Limb (tissue), 2 donors: ENCODE data around the gene DRAXIN.

Experiments
- DNase-seq, 2 donors: peaks; one replicate each; pipeline ENCODE4 v3.0.0-alpha.2; 2016; ENCODE audit errors: extremely low spot score in 2 of 2

The DRAXIN gene

DNA sequence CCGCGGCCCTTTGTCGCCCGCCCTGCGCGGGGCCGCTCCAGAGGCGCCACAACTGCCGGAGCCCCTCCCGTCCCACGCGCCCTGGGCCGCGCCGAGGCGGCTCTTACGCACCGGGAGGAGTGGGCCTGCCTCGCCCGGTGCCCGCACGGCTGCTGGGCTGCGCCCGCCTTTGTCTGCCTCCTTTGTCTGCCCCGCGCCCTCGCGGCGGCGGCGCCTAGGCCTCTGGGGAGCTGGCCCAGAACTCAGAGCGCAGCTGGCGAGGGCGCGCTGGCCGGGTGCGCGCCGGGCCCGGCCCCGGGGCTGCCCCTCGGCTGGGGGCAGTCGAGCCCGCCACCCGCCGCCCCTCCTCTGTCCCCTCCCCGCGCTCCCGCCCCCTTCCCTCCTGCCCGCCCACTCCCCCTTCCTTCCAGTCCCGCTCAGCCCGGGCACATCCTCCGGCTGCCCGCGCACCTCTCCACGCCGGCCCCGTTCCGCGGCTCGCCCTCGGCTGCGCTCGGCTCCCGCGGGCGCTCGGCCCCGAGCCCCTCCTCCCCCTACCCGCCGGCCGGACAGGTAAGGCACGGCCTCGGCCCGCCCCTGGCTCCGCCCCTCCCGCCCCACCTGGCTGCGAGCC, at the start of gene DRAXIN:
DRAXIN (plus strand) TSS at position 409 of the 613 bp plus-strand sequence. CDS start 14,549 bp downstream, outside the sequence.
- peak in 1 of 2 donors; percentile 81 for DNase-seq

- DNase-seq, result no peak
Measured at GRCh38 chr1:11641776-11642305, 49.7 kb upstream of the DRAXIN start.

DNA sequence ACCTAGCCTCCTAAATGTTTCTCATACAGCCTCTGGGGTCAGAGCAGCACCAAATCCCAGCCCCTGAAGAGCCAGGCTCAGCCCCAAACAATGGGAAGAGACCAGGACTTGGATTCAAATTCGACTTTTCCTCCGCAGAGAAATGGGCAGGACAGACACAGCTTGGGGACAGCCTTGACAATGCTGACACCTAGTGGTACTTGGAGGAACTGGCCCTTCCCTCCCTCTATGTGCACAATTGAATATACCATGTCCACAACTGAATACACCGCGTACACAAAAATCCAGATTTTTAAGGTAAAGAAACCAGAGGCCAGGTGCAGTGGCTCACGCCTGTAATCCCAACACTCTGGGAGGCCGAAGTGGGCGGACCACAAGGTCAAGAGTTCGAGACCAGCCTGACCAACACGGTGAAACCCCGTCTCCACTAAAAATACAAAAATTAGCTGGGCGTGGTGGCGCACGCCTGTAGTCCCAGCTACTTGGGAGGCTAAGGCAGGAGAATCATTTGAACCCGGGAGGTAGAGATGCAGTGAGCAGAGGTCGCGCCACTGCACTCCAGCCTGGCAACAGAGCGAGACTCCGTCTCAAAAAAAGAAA, 49.0 kb upstream of the DRAXIN start:
- peak; percentile 69 to 81 for DNase-seq

DNA sequence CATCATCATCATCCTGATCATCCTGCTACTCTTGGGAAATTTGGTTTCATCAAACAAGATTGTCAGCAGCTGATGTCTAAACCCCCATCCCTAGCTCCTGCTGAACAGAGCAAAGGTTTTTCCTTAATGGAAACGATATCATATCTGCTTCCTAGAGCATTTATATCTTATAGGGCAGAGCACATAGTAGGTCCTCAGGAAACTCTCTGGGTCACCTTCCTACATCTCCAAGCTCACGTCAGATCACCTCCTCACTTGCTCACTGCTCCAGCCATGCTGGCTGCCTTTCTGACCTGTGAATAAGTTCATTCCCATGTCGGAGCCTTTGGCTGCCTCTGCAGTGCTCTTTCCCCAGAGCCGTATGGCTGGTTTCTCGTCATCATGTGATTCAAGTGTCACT, 47.7 kb upstream of the DRAXIN start:
- DNase-seq, result no peak

DNA sequence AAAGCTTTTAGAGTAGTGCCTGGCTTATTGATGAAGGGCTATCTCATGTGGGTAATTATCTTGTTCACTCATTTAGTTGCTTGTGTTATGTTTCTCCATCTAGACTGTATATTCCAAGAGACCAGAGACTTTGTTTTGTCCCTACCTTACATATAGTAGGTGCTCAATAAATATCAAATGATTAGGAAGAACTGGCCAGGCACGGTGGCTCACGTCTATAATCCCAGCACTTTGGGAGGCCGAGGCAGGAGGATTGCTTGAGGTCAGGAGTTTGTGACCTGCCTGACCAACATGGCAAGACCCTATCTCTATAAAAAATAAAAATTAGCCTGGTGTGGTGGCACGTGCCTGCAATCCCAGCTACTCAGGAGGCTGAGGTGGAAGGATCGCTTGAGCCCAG, 46.2 kb upstream of the DRAXIN start:
- no peak for DNase-seq

DNA sequence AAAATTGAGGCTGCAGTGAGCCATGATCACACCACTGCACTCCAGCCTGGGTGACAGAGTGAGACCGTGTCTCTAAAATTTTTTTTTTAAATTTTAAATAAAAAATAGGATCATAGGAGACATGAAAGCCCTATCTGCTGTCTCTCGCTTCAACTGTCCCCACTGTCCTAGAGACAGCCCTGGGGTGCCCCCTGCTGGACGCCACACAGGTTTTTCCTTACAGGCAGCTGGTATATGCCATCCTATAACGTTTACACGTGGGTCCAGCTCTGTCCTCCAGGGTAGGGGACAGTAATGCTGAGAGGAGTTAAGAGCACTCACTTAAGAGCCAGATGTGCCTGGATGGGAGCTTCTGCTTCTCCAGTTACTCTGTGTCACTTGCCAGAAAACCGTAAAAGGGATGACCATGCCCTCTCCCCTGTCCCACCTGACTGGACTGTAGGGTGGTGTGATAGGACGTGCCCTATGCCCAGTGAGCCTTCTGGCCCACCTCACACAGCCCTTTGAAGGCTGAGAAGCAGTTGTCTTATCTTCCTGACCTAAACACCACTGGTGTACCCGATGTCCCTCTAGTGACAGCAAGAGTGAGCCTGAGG, 45.7 kb upstream of the DRAXIN start:
- peak; percentile 63 to 88 for DNase-seq

GRCh38 chr1:11646317-11646716, 45.2 kb upstream of the DRAXIN start:
- DNase-seq, result no peak

GRCh38 chr1:11647333-11647732, 44.2 kb upstream of the DRAXIN start:
- DNase-seq, result no peak

DNA sequence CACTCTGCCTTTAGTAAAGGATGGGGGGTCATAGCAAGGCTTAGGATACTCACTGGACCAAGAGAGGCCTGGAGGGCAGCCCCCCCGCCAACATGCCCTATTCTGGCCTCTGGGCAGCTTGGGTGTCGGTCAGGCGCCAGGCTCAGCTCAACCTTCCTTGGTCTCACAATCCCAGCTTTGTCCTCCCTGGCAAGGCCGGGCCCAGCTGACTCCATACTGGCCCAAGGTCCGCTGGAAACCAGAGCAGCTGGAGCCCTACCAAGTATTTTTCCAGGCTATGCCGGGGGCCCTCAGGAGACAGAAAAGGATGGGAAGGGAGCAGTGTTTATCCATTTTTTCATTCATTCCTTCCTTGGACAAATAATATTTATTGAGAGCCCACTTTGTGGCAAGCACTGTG, 43.5 kb upstream of the DRAXIN start:
- no peak for DNase-seq

- no peak for DNase-seq
Measured at GRCh38 chr1:11648732-11649158, 42.8 kb upstream of the DRAXIN start.

- DNase-seq, result no peak
Measured at GRCh38 chr1:11649237-11649623, 42.3 kb upstream of the DRAXIN start.

DNA sequence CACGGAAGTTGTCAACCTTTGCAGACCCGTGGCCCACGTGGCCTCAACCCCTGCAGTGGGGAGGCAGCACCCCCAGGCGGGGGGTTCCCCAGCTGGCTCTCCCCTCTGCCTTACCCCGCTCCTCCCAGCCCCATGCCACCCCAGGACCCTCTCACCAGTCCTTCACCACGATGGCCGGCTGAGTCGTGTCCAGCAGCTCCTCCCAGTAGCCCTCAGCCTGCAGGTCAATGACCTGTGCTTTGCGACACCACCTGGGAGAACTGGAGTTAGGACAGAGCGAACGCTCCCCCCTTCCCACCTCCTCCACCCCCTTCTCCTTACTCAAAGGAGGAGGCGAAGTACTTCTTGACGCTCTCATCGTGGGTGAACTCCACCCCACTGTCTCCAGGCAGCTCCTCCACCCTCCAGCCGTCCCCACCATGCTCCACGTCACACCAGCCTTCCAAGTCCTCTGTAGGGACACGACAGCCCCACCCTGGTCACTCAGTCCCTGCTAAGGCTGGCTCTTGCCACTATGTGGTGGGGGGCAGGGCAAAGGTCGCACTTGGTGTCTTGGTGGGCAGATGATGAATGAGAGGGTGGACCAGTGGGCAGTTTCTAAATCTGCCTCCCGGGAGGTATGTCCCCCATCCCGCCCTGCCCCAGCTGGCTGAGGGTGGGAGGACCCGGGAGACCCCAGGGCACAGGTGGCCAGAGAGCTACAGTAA, 41.7 kb upstream of the DRAXIN start:
- DNase-seq, result no peak

DNA sequence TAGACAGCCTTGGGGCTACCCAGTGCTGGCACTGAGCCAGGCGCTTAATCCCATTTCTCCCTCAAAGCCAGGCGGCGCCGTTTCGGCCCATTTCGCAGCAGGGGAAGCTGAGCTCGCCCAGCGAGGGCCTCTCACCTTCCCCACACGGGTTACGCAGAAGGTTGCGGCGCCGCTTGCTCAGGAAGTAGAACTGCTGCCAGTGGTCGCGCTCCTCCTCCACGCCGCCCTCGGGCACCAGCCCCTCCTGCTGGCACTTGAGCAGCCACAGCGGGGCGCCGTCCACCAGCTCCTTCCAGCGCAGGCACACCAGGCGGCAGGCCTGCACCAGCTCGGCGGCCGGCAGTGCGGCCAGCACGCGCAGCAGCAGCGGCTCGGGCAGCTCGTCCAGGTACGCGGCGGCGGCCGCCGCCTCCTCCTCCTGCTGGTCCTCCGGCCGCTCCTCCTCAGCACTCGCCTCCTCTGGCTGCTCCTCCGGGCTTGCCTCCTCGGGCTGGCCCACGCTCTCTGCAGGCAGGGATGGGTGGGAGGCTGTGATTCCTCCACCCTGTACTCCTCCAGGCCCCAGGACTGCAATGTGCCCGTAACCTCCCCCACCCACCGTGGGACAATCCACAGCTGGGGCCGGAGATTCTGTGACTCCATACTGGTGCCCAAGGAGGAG, 41.0 kb upstream of the DRAXIN start:
- peak in 1 of 2 donors; percentile 70 for DNase-seq

DNA sequence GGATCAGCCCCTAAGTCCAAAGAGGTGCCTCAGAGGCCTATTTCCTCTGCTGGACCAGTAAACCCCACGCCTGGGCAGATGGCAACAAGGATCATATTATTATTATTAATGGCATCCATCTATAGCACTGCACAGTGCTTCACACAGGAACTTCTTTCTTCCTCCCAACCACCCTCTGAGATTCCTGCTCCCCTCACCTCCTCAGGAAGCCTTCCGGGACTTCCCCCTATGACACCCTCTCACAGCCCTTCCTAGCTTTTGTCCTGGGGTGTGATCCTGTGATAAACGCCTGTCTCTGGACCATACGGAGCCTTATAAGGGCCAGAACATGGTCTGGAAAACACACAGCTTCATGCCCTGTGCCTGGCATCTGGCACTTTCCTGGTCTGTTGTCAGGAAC, 40.5 kb upstream of the DRAXIN start:
- no peak for DNase-seq

DNA sequence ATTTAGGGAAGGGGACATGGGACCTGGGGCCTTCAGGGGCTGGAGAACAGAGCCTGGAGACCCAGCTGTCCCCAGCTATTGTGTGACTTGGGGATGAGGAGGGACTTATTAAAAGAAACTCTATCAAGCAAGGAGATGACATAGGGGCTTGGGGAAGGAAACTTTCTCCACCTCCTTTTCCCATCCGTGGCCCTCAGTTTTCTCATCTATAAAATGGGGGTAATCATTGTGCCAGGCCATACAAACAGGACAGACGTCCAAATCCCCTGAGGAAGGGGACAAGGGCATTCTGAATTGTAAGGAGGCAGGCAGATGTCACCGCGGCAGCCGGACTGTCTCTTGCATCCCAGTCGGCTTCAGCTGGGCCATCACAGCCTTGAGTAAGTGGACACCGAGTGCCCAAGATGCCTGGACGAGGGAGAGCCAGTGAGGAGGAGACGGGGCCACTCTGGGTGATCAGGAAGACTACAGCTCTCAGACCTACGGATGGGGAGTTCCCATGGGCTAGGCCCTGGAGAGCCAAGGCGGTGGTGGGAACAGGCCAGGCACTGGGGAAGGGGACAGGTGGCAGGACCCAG, 39.2 kb upstream of the DRAXIN start:
- no peak for DNase-seq

DNA sequence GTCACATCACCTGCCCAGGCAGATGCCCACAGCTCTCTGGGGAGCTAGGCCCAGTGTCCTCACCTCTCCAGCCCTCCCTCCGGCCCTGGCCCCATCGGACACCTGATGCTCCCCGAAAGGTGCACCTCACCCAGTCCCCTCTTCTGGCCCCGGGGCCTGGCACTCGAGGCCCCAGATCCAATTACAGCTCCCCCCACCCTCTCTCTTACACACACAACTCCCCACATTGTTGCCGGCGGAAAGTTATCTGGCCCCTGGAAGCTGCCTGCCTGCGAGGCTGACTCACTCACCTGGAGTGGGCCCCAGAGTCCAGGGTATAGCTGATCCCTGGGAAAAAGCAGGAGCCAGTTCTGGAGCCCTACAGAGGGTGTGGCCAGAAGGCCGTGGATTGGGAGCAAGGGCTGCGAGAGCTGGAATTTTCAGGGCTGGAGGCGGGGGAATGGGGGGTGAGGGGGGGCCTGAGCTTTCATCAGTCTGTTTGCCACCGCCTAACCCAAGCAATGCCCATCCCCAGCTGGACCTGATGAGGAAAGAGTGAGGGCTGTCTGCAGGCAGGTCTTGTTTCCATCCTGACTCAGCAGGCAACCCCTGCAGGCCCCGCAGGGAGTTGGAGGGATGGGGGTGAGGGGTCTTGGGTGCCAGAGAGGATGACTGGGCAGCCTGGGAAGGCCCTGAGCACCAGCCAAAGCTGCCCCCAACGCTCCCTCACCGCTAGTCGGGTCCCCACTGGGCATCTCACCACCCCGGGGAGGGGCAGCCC, 38.2 kb upstream of the DRAXIN start:
- no peak for DNase-seq

DNA sequence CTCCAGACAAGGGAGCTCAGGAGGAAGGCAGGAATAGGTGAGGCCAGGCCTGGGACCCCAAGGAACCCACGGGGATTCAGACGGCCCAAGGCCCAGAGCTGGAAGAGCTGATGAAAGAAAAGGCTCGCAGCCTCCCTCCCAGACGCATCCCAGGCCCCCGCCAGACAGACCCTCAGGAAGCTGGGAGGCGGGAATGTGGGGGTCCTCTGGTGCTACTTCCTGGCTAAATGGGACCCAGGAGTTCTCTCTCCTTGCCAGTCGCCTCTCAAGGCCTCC, 37.7 kb upstream of the DRAXIN start:
- no peak for DNase-seq

GRCh38 chr1:11654137-11654938, 37.2 kb upstream of the DRAXIN start, which contains the start of the genes FBXO2 and FBXO44:
FBXO2 (minus strand) TSS chr1:11654429; CDS start chr1:11654340, 89 bp downstream.
FBXO44 (plus strand) TSS chr1:11654877; CDS start chr1:11655836, 959 bp downstream.
- peak in 1 of 2 donors; percentile 81 for DNase-seq

GRCh38 chr1:11654939-11655808, 36.3 kb upstream of the DRAXIN start:
- no peak for DNase-seq
